HG02571 (cell line): ENCODE results near the gene PHKA1.
"Not testable (repeated sequence)": the region's sequence is repeated elsewhere in the genome, so short reads cannot be mapped to it uniquely, and the experiment has no call there.

ENCODE experiments used
- ATAC-seq: cut with Tn5 transposase; IDR thresholded peaks from one replicate; pipeline ENCODE4 v1.9.1; 2021; ENCODE audit warnings: mild to moderate bottlenecking, moderate library complexity; ENCODE audit not compliant: unreplicated experiment

Gene PHKA1

GRCh38 chrX:72713599-72714477 is at the start of gene PHKA1:
Gene PHKA1, minus strand, starts transcription at chrX:72714306. Its CDS starts 426 bp downstream, at chrX:72713880.
- ATAC-seq, result peak; percentile 61

GRCh38 chrX:72760454-72760853 is 46.3 kb upstream of the PHKA1 start:
- not testable (repeated sequence) for ATAC-seq

- not testable (repeated sequence) for ATAC-seq
Measured at GRCh38 chrX:72748545-72748944, 34.4 kb upstream of the PHKA1 start.

GRCh38 chrX:72745546-72745945 is 31.4 kb upstream of the PHKA1 start:
- ATAC-seq, result not testable (repeated sequence)

- no peak for ATAC-seq
Measured at GRCh38 chrX:72735561-72735960, 21.5 kb upstream of the PHKA1 start.

- ATAC-seq, result not testable (repeated sequence)
Measured at GRCh38 chrX:72733636-72734035, 19.5 kb upstream of the PHKA1 start.

- no peak for ATAC-seq
Measured at GRCh38 chrX:72727846-72728245, 13.7 kb upstream of the PHKA1 start.

- no peak for ATAC-seq
Measured at GRCh38 chrX:72716766-72717165, 2.7 kb upstream of the PHKA1 start.

GRCh38 chrX:72715546-72715945 is 1.4 kb upstream of the PHKA1 start:
- no peak for ATAC-seq

- no peak for ATAC-seq
Measured at GRCh38 chrX:72714478-72714916, 391 bp upstream of the PHKA1 start.

- no peak for ATAC-seq
Measured at GRCh38 chrX:72713130-72713529, 976 bp downstream of the PHKA1 start.

GRCh38 chrX:72712094-72712755 is 1.9 kb downstream of the PHKA1 start:
- no peak for ATAC-seq

GRCh38 chrX:72705814-72706213 is 8.3 kb downstream of the PHKA1 start:
- no peak for ATAC-seq

- no peak for ATAC-seq
Measured at GRCh38 chrX:72705111-72705510, 9.0 kb downstream of the PHKA1 start.

GRCh38 chrX:72694170-72694569 is 19.9 kb downstream of the PHKA1 start:
- no peak for ATAC-seq

GRCh38 chrX:72693477-72693876 is 20.6 kb downstream of the PHKA1 start:
- no peak for ATAC-seq

- no peak for ATAC-seq
Measured at GRCh38 chrX:72687396-72687795, 26.7 kb downstream of the PHKA1 start.

GRCh38 chrX:72685810-72686456 is 28.2 kb downstream of the PHKA1 start:
- no peak for ATAC-seq

GRCh38 chrX:72685018-72685417 is 29.1 kb downstream of the PHKA1 start:
- ATAC-seq, result no peak

GRCh38 chrX:72683631-72684030 is 30.5 kb downstream of the PHKA1 start:
- no peak for ATAC-seq

GRCh38 chrX:72676465-72676864 is 37.6 kb downstream of the PHKA1 start:
- no peak for ATAC-seq

- not testable (repeated sequence) for ATAC-seq
Measured at GRCh38 chrX:72673951-72674350, 40.2 kb downstream of the PHKA1 start.
